Stimulated activated CD4-positive, alpha-beta T cell treated with anti-CD3 and anti-CD28 coated beads, Interleukin-1b, Interleukin-23, amount 100 ng/mL, for 48 hours (primary cell): ENCODE data around the gene OPRD1.
"Not testable (repeated sequence)": the region's sequence is repeated elsewhere in the genome, so short reads cannot be mapped to it uniquely, and the experiment has no call there.

Source experiments
- DNase-seq: peaks from one replicate; pipeline ENCODE4 v3.0.0-alpha.2; 2020

The OPRD1 gene

GRCh38 chr1:28853093-28853742 lies 41.2 kb downstream of the OPRD1 start:
- no peak for DNase-seq

DNA sequence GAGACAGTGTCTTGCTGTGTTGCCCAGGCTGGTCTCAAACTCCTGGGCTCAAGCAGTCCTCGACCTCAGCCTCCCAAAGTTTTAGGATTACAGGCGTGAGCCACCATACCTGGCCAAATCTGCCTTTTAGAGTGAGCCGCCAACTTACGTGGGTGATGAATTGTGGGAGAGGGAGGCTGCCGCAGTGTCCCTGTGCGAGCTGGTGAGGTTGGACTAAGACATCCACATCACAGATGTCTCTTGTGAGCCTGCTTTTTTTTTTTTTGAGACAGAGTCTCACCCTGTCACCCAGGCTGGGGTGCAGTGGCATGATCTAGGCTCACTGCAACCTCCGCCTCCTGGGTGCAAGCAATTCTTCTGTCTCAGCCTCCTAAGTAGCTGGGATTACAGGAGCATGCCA lies 42.4 kb downstream of the OPRD1 start:
- not testable (repeated sequence) for DNase-seq

DNA sequence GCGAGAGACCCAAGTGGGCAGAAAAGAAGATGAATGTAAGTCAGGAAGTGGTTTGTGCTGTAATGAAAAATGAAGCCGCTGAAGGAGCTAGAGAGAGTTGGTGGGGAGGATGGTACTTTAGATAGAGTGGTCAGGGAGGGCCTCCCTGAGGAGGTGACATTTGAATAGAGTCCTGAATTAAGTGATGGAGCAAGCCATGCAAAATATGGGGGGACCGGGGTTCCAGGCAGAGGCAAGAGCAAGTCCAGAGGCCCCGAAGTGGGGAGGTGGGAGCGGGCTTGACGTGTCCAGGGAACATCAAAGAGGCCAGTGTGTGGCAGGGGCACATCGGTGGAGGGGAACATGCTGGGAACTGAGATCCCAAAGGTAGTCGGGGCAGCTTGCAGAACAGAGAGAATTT lies 43.1 kb downstream of the OPRD1 start:
- DNase-seq, result no peak

GRCh38 chr1:28855469-28855951 lies 43.5 kb downstream of the OPRD1 start:
- no peak for DNase-seq

DNA sequence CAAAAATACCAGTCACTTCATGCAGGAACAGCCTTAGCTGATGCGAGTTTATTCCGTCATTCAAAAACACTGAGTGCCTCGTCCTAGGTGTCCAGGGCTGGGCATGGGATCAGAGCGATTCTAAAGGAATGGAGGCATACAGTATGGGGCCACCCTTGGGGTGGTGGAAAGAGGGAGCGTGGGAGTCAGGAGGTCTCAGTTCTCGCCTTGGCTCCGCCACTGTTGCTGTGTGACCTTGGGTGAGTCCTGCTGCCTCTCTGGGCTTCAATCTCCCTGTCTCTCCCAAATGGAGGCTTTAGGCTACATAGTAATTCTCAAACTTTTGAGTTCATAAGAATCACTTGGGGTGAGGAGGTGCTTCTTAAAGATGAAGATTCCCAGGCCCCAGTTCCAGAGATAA lies 44.0 kb downstream of the OPRD1 start:
- DNase-seq, result no peak

DNA sequence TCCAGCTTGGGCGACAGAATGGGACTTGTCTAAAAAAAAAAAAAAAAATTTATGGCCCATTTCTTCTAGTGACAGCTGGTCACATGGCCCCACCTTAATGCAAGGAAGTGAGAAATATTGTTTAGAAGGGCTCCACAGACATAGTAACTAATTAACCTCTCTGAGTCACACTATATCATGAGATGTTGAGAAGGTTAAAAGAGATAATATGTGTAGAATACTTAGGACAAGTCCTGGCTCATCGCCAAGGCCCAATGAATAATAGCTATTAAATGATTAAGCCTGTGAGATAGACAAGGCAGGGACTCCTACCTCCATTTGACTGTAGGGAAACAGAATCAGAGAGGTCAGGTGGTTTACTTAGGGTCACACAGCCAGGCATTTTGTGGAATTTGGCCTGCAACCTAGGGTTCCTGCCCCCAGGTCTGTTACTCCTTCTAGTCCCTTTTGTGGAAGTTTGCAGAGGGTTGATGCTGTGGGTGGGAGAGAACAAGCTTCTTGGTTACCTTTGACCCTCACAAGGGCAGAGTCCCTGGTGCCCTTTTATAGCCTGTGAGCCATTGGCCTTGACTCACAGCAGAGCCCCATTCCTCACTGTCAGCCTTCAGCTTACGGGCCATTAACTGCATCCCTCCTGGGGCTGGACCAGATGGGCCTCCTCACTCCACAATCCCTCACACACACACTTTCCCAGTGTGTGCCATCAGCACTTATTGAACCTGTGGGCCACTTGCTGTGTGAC lies 48.5 kb downstream of the OPRD1 start:
- no peak for DNase-seq

GRCh38 chr1:28862571-28863403 lies 50.8 kb downstream of the OPRD1 start:
- DNase-seq, result no peak

GRCh38 chr1:28864695-28865094 lies 52.7 kb downstream of the OPRD1 start:
- DNase-seq, result no peak

DNA sequence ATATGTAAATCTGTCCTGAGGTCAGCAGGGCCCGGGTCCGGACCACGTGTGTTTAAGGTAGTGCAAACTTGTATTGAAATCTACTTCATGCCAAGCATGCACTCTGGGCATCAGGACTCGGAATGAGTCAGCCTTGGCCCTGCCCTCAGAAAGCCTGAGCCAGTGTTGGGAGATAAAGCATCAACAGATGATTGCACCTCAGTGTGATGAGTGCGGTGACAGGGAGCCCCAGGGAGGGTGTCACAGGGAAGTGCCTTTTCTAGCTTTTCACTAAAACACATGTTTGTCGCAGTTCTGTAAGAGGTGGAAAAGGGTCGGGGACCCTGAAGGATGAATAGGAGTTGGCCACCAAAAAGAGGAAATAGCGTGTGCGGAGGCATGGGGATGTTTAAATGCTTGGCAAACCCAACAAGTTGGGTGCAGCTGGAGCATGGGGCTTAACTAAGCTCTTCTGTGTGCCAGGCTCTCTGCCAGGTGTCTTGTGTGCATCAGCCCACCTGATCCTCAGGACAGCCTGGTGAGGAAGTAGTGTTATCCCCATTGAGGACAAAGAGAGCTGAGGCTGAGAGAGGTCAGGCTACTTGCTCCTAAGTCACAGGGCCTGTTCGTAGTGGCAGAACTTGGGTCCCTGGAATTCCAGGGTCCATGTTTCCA lies 54.2 kb downstream of the OPRD1 start:
- DNase-seq, result no peak

DNA sequence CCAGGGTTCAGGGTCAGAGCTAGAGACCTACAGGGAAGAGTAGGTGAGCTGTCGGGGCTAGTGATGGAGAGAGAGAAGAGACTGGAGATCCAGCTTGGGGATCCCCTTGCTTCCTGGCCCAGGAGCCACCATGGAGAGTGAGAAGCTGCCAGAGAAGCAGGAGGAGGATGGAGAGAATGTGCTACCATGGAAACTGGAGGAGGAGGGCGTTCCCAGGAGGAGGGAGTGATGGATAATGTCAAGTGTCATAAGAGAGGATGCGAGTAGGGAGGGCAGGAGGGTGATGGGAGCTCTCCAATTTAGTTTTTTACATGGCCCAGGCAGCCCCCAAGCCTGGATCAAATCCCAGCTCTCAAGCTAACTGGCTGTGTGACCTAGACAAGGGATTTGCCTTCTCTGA lies 55.9 kb downstream of the OPRD1 start:
- no peak for DNase-seq

DNA sequence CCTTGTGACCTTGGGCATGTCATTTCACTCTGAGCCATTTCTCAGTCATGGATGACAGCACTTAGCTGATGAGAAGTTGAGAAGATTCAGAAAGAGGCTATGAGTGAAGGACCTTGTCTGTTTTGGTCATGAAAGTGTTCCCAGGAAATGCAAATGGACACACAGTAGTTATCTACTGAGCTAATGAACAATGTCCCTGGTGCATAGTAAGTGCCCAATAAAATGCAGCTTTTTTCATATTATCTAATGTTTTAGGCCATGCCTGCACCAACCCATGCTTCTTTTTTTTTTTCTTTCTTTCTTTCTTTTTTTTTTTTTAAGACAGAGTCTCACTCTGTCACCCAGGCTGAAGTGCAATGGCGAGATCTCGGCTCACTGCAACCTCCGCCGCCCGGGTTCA lies 58.0 kb downstream of the OPRD1 start:
- DNase-seq, result no peak

DNA sequence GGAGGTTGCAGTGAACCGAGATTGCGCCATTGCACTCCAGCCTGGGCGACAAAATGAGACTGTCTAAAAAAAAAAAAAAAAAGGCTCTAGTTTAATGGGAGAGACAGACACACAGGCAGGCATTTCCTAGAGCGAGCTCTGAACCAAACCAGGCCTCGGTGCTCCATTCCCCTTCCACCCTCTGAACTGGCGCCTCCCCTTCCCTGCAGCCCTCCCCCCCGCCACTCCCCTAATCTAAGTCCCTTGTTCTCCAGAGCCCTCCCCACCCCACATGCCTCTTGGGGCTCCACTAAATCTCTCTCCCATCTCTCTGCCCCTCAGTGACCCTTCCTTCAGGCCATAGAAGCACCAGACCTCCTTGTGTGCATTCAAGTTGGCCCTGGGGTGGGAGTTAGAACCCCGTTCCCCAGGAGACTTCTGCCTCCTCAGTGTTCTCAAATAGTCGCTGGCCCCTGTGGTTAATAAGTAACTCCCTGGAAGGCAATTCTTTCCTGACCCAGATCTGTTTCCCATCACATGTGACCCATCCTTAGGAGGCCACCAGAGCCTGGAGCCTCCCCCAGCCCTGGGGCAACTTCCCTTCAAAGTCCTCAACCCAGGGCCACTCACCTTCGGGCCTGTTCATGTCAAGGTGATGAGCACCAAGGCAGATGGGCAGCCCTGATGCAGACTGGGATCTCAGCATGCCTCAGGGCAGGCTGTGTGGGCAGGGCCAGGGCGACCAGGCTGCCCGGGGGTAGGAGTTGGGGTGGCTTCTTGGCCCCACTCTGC lies 59.8 kb downstream of the OPRD1 start:
- DNase-seq, result no peak

DNA sequence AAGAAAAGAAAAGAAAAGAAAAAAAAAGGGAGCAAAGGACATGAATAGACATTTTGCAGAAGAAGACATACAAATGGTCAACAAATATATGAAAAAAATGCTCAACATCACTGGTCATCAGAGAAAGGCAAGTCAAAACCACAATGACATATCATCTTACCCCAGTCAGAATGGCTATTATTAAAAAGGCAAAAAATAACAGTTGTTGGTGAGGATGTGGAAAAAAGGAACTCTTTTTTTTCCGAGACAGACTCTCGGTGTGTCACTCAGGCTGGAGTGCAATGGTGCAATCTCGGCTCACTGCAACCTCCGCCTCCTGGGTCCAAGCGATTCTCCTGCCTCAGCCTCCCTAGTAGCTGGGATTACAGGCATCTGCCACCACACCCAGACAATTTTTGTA lies 63.2 kb downstream of the OPRD1 start:
- DNase-seq, result not testable (repeated sequence)

- DNase-seq, result peak; percentile 71
Measured at GRCh38 chr1:28877132-28877781, 65.3 kb downstream of the OPRD1 start.

GRCh38 chr1:28878796-28879195 lies 66.8 kb downstream of the OPRD1 start:
- DNase-seq, result no peak

DNA sequence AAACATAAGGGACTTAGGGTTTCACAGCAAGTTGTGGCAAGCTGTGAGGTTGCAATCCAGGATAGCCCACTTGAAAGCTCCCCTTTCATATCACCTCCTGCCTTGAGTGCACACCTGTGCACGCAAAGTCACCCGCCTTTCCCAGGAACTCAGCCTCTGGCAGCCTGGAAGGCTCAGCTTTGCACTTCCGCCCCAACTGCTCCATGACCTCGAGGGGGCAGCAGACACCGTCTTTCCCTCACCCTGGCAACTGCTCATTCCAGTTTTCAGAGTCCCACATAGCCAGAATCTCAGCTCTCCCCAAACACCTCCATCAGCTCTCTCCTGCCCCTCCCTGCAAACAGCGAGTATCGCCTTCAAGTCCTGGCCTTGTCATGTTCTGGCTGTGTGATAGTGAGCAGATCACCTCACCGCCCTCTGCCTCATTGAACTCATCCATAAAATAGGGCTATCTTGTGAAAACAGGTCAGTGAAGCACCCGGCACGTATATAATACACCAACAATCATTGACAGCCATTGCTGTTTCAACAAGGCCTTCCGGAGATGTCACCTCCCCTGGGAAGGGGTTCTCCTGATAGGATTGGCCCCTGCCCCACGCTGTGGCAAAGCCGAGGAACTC lies 70.1 kb downstream of the OPRD1 start:
- peak; percentile 79 for DNase-seq

DNA sequence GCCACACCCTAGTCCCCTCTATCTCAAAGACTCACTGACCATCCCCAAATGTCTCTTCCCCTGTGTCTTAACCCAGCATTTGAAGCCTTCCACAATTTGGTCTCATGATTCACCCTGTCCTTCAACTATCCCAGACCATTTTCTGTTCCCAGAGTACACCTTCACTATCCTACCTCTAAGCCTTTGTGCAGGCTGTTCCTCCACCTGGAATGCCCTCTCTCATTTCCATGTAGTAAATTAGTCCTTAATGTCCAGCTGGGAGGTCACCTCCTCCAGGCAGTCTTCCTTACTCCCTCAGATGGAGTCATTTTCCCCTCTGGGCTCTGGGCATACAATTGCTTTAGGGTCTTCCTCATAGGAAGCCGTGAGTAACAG lies 71.3 kb downstream of the OPRD1 start:
- DNase-seq, result no peak

- DNase-seq, result no peak
Measured at GRCh38 chr1:28885472-28885877, 73.5 kb downstream of the OPRD1 start.

GRCh38 chr1:28885977-28886730 lies 74.2 kb downstream of the OPRD1 start:
- no peak for DNase-seq

GRCh38 chr1:28886731-28887418 lies 74.9 kb downstream of the OPRD1 start:
- DNase-seq, result peak; percentile 90
